ENCODE data around the gene YPEL4. TPM values are rescaled to one million over a fixed set of nuclear protein-coding genes. Genes with fewer than 3 reads are reported as not detected.
A peak's percentile ranks its signal among the peaks of the same experiment; 100 is the strongest.

YPEL4 gene
- total RNA-seq, 1 experiment from 2014 or later, result not detected

- no peaks in the 10 kb centered on the region for H3K9me3 ChIP-seq (ENCODE audit: low read length)
- ChIA-PET POLR2A (ENCODE audit: unreplicated experiment) (no interaction called here), CTCF (no interaction called here)
- no TSS peak for BruUV-seq (replicated peaks)
- H3K79me2 ChIP-seq (ENCODE audit: low read length), result no peaks in the 10 kb centered on the region
- H3K4me3 ChIP-seq (ENCODE audit: low read length), result no peak within 1 kb of the TSS
- H3K9ac ChIP-seq (ENCODE audit: low read length), result no peak within 1 kb of the TSS
- H2AFZ ChIP-seq (ENCODE audit: low read length), result no peak within 1 kb of the TSS
- intact Hi-C loops (cut with micrococcal nuclease), result no loop called here
- DNase-seq, result no peak
- no peak for ATAC-seq
- H3F3A ChIP-seq (ENCODE audit: low read length, unreplicated experiment), result no peaks in the 10 kb centered on the region
- H3K27me3 ChIP-seq (ENCODE audit: low read length), result peaks cover 62% of the 10 kb centered on the region
- H3K4me1 ChIP-seq (ENCODE audit: insufficient read depth, low read length), result no peaks in the 10 kb centered on the region
- no peak within 1 kb of the TSS for H3K27ac ChIP-seq (ENCODE audit: low read length)
- H3K9me2 ChIP-seq (replicated peaks; ENCODE audit: low read length), result no peaks in the 10 kb centered on the region
- H3K36me3 ChIP-seq (ENCODE audit: low read depth, low read length), result no peaks in the 10 kb centered on the region
- no peaks in the 10 kb centered on the region for H4K20me1 ChIP-seq (ENCODE audit: low read length)
- H3K4me2 ChIP-seq (ENCODE audit: low read length), result no peak within 1 kb of the TSS
- TF ChIP-seq EZH2 (IDR thresholded peaks at IDR 0.05; ENCODE audit: low read length, unreplicated experiment) (no peak), CTCF (conservative IDR thresholded peaks at IDR 0.05; ENCODE audit: low read depth, low read length) (no peak), EZH2phosphoT487 (IDR thresholded peaks at IDR 0.05; ENCODE audit: borderline replicate concordance, low read length) (no peak)
These were observed 52.2 kb downstream of the YPEL4 start, which contains the start of gene SERPING1 for GRCh38 chr11:57597461-57597915. TSS of gene SERPING1 (plus strand) at chr11:57597685. CDS start at chr11:57598271, 586 bp downstream.

- no peaks in the 10 kb centered on the region for H3K9me3 ChIP-seq (ENCODE audit: low read length)
- no peak overlapping the region for H3K27ac ChIP-seq (ENCODE audit: low read length)
- CTCF ChIA-PET, result no interaction called here
- H2AFZ ChIP-seq (ENCODE audit: low read length), result no peak overlapping the region
- POLR2A ChIA-PET (ENCODE audit: unreplicated experiment), result no interaction called here
- H3K9me2 ChIP-seq (replicated peaks; ENCODE audit: low read length), result no peaks in the 10 kb centered on the region
- no peaks in the 10 kb centered on the region for H4K20me1 ChIP-seq (ENCODE audit: low read length)
- no peak overlapping the region for H3K4me2 ChIP-seq (ENCODE audit: low read length)
- peaks cover 61% of the 10 kb centered on the region for H3K27me3 ChIP-seq (ENCODE audit: low read length)
- DNase-seq (no peak), ATAC-seq (no peak)
- TF ChIP-seq EZH2phosphoT487 (IDR thresholded peaks at IDR 0.05; ENCODE audit: borderline replicate concordance, low read length) (no peak), EZH2 (IDR thresholded peaks at IDR 0.05; ENCODE audit: low read length, unreplicated experiment) (no peak), CTCF (conservative IDR thresholded peaks at IDR 0.05; ENCODE audit: low read depth, low read length) (no peak)
- no peaks in the 10 kb centered on the region for H3K36me3 ChIP-seq (ENCODE audit: low read depth, low read length)
- H3K79me2 ChIP-seq (ENCODE audit: low read length), result no peaks in the 10 kb centered on the region
- no peaks in the 10 kb centered on the region for H3F3A ChIP-seq (ENCODE audit: low read length, unreplicated experiment)
- H3K4me3 ChIP-seq (ENCODE audit: low read length), result no peak overlapping the region
- no peak overlapping the region for H3K9ac ChIP-seq (ENCODE audit: low read length)
- H3K4me1 ChIP-seq (ENCODE audit: insufficient read depth, low read length), result no peaks in the 10 kb centered on the region
- no TSS peak for BruUV-seq (replicated peaks)
- intact Hi-C loops (cut with micrococcal nuclease), result no loop called here
These were observed 53.3 kb downstream of the YPEL4 start for GRCh38 chr11:57596266-57596885.

Small RNA genes lying within 50 kb of the gene (microRNA-seq; reads per million reads assigned to microRNA genes)
- 4,602 reads per million, percentile 93 among the genes with 10 or more reads in this experiment for gene MIR130A (ENCODE audit: unreplicated experiment)

Other genes with a start within 250 kb of the YPEL4 start
- 31.3 and 35.0 TPM in 2 replicates for gene SLC43A3, start 222.8 kb downstream of the YPEL4 start, total RNA-seq (2014; rRNA removed)
- 3.5 and 6.5 TPM in 2 replicates for gene RTN4RL2, start 189.4 kb downstream of the YPEL4 start, total RNA-seq (2014; rRNA removed)
- gene SLC43A1, start 134.2 kb downstream of the YPEL4 start, total RNA-seq (2014; rRNA removed), result 7.4 and 12.4 TPM in 2 replicates
- 233 and 313 TPM in 2 replicates for gene TIMM10, start 119.2 kb downstream of the YPEL4 start, total RNA-seq (2014; rRNA removed)
- not detected in 2 replicates for gene SMTNL1, start 112.3 kb downstream of the YPEL4 start, total RNA-seq (2014; rRNA removed)
- 16.5 and 17.3 TPM in 2 replicates for gene UBE2L6, start 82.2 kb downstream of the YPEL4 start, total RNA-seq (2014; rRNA removed)
- not detected in 2 replicates for gene SERPING1, start 52.2 kb downstream of the YPEL4 start, total RNA-seq (2014; rRNA removed)
- gene CLP1, start 7.8 kb upstream of the YPEL4 start, total RNA-seq (2014; rRNA removed), result 23.0 and 28.4 TPM in 2 replicates
- 86.7 and 102 TPM in 2 replicates for gene ZDHHC5, start 18.2 kb upstream of the YPEL4 start, total RNA-seq (2014; rRNA removed)
- gene MED19, start 62.3 kb upstream of the YPEL4 start, total RNA-seq (2014; rRNA removed), result 41.8 and 42.3 TPM in 2 replicates
- 228 and 241 TPM in 2 replicates for gene TMX2, start 62.7 kb upstream of the YPEL4 start, total RNA-seq (2014; rRNA removed)
- gene SELENOH, start 91.6 kb upstream of the YPEL4 start, total RNA-seq (2014; rRNA removed), result 306 and 353 TPM in 2 replicates
- gene BTBD18, start 101.9 kb upstream of the YPEL4 start, total RNA-seq (2014; rRNA removed), result not detected in 2 replicates
- 117 and 121 TPM in 2 replicates for gene CTNND1, start 111.9 kb upstream of the YPEL4 start, total RNA-seq (2014; rRNA removed)